OCI-LY3 (cell line): ENCODE data around the gene AKT1S1.

Experiments
- H2AFZ ChIP-seq: fragments of 200-600, 300-600 bp; shearing (Covaris generic); 2 replicates; pipeline ENCODE4 v1.6.0; 2014; ENCODE audit warnings: antibody characterized with exemption, low read depth, low read length
- H3K27ac ChIP-seq: fragments of 200-600, 300-600 bp; sonication (generic); 2 replicates; pipeline ENCODE4 v1.5.1; 2014; ENCODE audit warnings: mild to moderate bottlenecking, low read length, moderate library complexity, mixed read lengths
- H3K27me3 ChIP-seq: fragments of 200-600, 300-600 bp; sonication (generic); 2 replicates; pipeline ENCODE4 v1.6.1; 2014; ENCODE audit warnings: low read depth, low read length, mixed read lengths
- H3K36me3 ChIP-seq: fragments of 200-600, 300-600 bp; sonication (generic); replicated peaks from 2 replicates; pipeline ENCODE3; 2014; ENCODE audit warnings: low read depth, low read length, mixed read lengths
- H3K4me1 ChIP-seq: fragments of 300-600, 200-600 bp; sonication (generic); 2 replicates; pipeline ENCODE4 v1.6.1; 2014; ENCODE audit warnings: low read length, mixed read lengths
- H3K4me2 ChIP-seq: fragments of 200-600, 300-600 bp; sonication (generic); 2 replicates; pipeline ENCODE4 v1.6.1; 2014; ENCODE audit warnings: low read length, mixed read lengths
- H3K4me3 ChIP-seq: fragments of 300-600, 200-600 bp; sonication (generic); 2 replicates; pipeline ENCODE4 v1.5.1; 2014; ENCODE audit warnings: antibody characterized with exemption, mild to moderate bottlenecking, low read length, moderate library complexity
- H3K79me2 ChIP-seq: fragments of 300-600, 200-600 bp; shearing (Covaris generic); 2 replicates; pipeline ENCODE4 v1.6.1; 2014; ENCODE audit warnings: mild to moderate bottlenecking, low read length, mixed read lengths
- H3K9ac ChIP-seq: fragments of 300-600, 200-600 bp; shearing (Covaris generic); 2 replicates; pipeline ENCODE4 v1.6.0; 2014; ENCODE audit warnings: mild to moderate bottlenecking, low read length, moderate library complexity
- H3K9me3 ChIP-seq: fragments of 200-600, 300-600 bp; shearing (Covaris generic); 2 replicates; pipeline ENCODE4 v1.6.1; 2014; ENCODE audit warnings: low read length, mixed read lengths; ENCODE audit not compliant: insufficient read depth
- H4K20me1 ChIP-seq: fragments of 200-600, 300-600 bp; sonication (generic); 2 replicates; pipeline ENCODE4 v1.6.1; 2016; ENCODE audit warnings: low read length, mixed read lengths; ENCODE audit not compliant: insufficient read depth
- CTCF ChIP-seq: fragments of 200-600, 300-600 bp; sonication (generic); IDR thresholded peaks from 2 replicates; pipeline ENCODE4 v1.5.1; 2014; ENCODE audit warnings: antibody characterized with exemption, low read length, low read depth
- EZH2phosphoT487 ChIP-seq: fragments of 200-600 bp; shearing (Covaris generic); IDR thresholded peaks from 2 replicates; pipeline ENCODE4 v1.6.1; 2018; ENCODE audit warnings: antibody characterized with exemption, mixed run types, low read depth

Gene AKT1S1

GRCh38 chr19:49876422-49877019 lies 634 bp downstream of the AKT1S1 start:
- Histone ChIP-seq H3K4me3 (peak overlapping the region; percentile 88), H3K4me1 (peaks cover 20% of the 10 kb centered on the region), H3K36me3 (peaks cover 23% of the 10 kb centered on the region), H3K79me2 (peaks cover 33% of the 10 kb centered on the region), H3K4me2 (peak overlapping the region; percentile 88), H4K20me1 (no peaks in the 10 kb centered on the region; the same call in 1 of the 2 replicates), H2AFZ (peak overlapping the region; percentile 77), H3K27ac (peak overlapping the region; percentile 85), H3K27me3 (no peaks in the 10 kb centered on the region), H3K9ac (peak overlapping the region; percentile 95), H3K9me3 (no peaks in the 10 kb centered on the region)
- TF ChIP-seq CTCF (no peak), EZH2phosphoT487 (no peak)

DNA sequence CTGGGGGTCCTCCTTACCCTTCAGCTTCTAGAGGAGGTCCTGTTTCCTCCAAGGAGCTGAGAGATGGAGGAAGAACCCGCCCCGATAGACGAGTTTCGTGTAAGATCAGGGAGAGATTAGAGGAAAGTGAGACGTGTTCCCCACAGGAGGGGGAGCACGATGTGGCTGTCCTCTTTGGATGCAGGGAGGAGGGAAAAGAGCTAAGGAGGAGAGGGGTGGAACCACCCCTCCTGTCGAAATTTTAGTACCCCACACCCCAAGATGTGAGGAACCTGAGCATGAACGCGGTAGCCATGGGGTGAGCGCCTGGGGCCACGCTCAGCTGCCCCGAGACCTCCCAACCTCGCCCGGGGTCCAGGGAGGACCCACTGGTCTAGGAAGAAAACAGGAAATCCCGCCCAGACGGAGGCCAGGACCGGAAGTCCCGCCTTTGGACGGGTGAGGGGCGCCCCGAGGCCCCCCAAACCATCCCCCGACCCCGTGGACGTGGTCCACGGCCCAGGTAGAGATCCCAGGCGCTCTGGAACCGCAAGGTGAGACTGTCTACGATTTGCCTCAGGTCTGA lies 1.2 kb downstream of the AKT1S1 start:
- Histone ChIP-seq H2AFZ (peak overlapping the region; percentile 58; the same call in 1 of the 2 replicates), H3K4me2 (peak overlapping the region; percentile 88), H3K27me3 (no peaks in the 10 kb centered on the region), H3K36me3 (peaks cover 18% of the 10 kb centered on the region), H3K79me2 (peaks cover 33% of the 10 kb centered on the region), H3K4me3 (peak overlapping the region; percentile 88), H3K9me3 (no peaks in the 10 kb centered on the region), H3K9ac (peak overlapping the region; percentile 95), H3K4me1 (peaks cover 20% of the 10 kb centered on the region), H3K27ac (peak overlapping the region; percentile 85), H4K20me1 (no peaks in the 10 kb centered on the region; the same call in 1 of the 2 replicates)
- no peak for TF ChIP-seq EZH2phosphoT487
- no peak for TF ChIP-seq CTCF

GRCh38 chr19:49875177-49875576 lies 2.0 kb downstream of the AKT1S1 start:
- Histone ChIP-seq H3K27ac (0 out of 2 replicates have a peak overlapping the region, but pooled peaks have one; percentile 85), H3K79me2 (peaks cover 33% of the 10 kb centered on the region), H3K4me3 (peak overlapping the region; percentile 88)

More at GRCh38 chr19:49875177-49875576, 2.0 kb downstream of the AKT1S1 start:
- H3K4me2 ChIP-seq = peak overlapping the region; percentile 88
- H4K20me1 ChIP-seq = no peaks in the 10 kb centered on the region; the same call in 1 of the 2 replicates
- H3K9ac ChIP-seq = peak overlapping the region; percentile 95; the same call in 1 of the 2 replicates
- H3K9me3 ChIP-seq = no peaks in the 10 kb centered on the region
- H3K4me1 ChIP-seq = peaks cover 20% of the 10 kb centered on the region
- TF ChIP-seq EZH2phosphoT487 = no peak
- no peak for TF ChIP-seq CTCF
- no peak overlapping the region for H2AFZ ChIP-seq
- peaks cover 10% of the 10 kb centered on the region for H3K36me3 ChIP-seq
- H3K27me3 ChIP-seq = no peaks in the 10 kb centered on the region
